OCI-M2 (cell line): ENCODE data around the gene OR56A5.

Source experiments
- DNase-seq: peaks from one replicate; lab custom pipeline; 2025; ENCODE audit not compliant: unreplicated experiment; lab: John Stamatoyannopoulos, UW

OR56A5 gene

GRCh38 chr11:5933116-5933515 lies 35.2 kb downstream of the OR56A5 start:
- DNase-seq = no peak

- no peak for DNase-seq
These were observed 35.6 kb downstream of the OR56A5 start for GRCh38 chr11:5932671-5933070.

- DNase-seq = no peak
These were observed 37.2 kb downstream of the OR56A5 start for GRCh38 chr11:5931061-5931460.

GRCh38 chr11:5930614-5931013 lies 37.7 kb downstream of the OR56A5 start:
- no peak for DNase-seq

GRCh38 chr11:5929571-5930368 lies 38.5 kb downstream of the OR56A5 start:
- DNase-seq = no peak

- no peak for DNase-seq
These were observed 39.5 kb downstream of the OR56A5 start for GRCh38 chr11:5928811-5929210.

GRCh38 chr11:5928271-5928670 lies 40.0 kb downstream of the OR56A5 start:
- DNase-seq = no peak

GRCh38 chr11:5923794-5924193 lies 44.5 kb downstream of the OR56A5 start:
- DNase-seq = no peak

GRCh38 chr11:5923427-5923776 lies 44.9 kb downstream of the OR56A5 start:
- no peak for DNase-seq

- DNase-seq = no peak
These were observed 45.4 kb downstream of the OR56A5 start for GRCh38 chr11:5922749-5923426.
